GM12878 (cell line): ENCODE measurements around the gene PPM1A. TPM values are rescaled to one million over a fixed set of nuclear protein-coding genes. Genes with fewer than 3 reads are reported as not detected.

Experiments
- ATAC-seq: fragments of 200-7000 bp; cut with Tn5 transposase; 3 replicates; pipeline ENCODE4 v1.9.1; 2020; ENCODE audit warnings: mild to moderate bottlenecking, moderate library complexity
- BruUV-seq: library from RNA; stranded (reverse); fragments of 400-500 nt; replicated peaks from 2 replicates; lab custom pipeline; 2021; lab: Mats Ljungman, UMichigan
- CTCF ChIA-PET: fragments of 300-600 bp; sonication (Branson Sonifier 250); formaldehyde crosslinking; extraction: SDS; loops from one replicate; lab custom pipeline; 2021; ENCODE audit warnings: inconsistent platforms; lab: Yijun Ruan, JAX
- POLR2A ChIA-PET: fragments of 350-600 bp; formaldehyde crosslinking; extraction: SDS; loops from one replicate; lab custom pipeline; 2021; ENCODE audit warnings: inconsistent platforms; lab: Charles Lee
- RAD21 ChIA-PET: fragments of 300-600 bp; sonication (Branson Sonifier 250); formaldehyde crosslinking; loops from one replicate; lab custom pipeline; 2023; ENCODE audit warnings: antibody characterized with exemption; ENCODE audit not compliant: unreplicated experiment; lab: Charles Lee
- SMC1A ChIA-PET: fragments of 300-600 bp; sonication (Branson Sonifier 250); formaldehyde crosslinking; loops from one replicate; lab custom pipeline; 2023; ENCODE audit not compliant: unreplicated experiment, uncharacterized antibody; lab: Charles Lee
- DNase-seq: peaks from one replicate; pipeline ENCODE4 v3.0.0-alpha.2; 2011; ENCODE audit warnings: low read depth, low spot score
- FAIRE-seq: peaks from 3 replicates; lab custom pipeline; 2011; peaks lifted over from hg19 to GRCh38; lab: Jason Lieb, UNC
- H2AFZ ChIP-seq: 2 replicates; pipeline ENCODE4 v1.6.0; 2011; ENCODE audit warnings: low read depth, low read length, control low read depth; ENCODE audit not compliant: control insufficient read depth
- H3K27ac ChIP-seq: 2 replicates; pipeline ENCODE4 v1.5.1; 2011; ENCODE audit warnings: control low read depth; ENCODE audit not compliant: control insufficient read depth, insufficient read depth
- H3K27me3 ChIP-seq, 2 experiments: replicated peaks in 1 of 2; 2 replicates each; pipeline versions ENCODE4 v1.6.0 to v1.6.1; 2011; ENCODE audit warnings: low read length in 1 of 2; ENCODE audit not compliant: control insufficient read depth in 2 of 2, insufficient read depth in 2 of 2
- H3K36me3 ChIP-seq, 2 experiments: 2 replicates each; pipeline ENCODE4 v1.5.1; 2011; ENCODE audit warnings: low read length in 1 of 2; ENCODE audit not compliant: control insufficient read depth in 2 of 2, insufficient read depth in 2 of 2
- H3K4me1 ChIP-seq: 2 replicates; pipeline ENCODE4 v1.6.1; 2011; ENCODE audit warnings: mild to moderate bottlenecking, low read length, moderate library complexity, mixed read lengths; ENCODE audit not compliant: control insufficient read depth, insufficient read depth
- H3K4me2 ChIP-seq: 2 replicates; pipeline ENCODE4 v1.6.0; 2011; ENCODE audit warnings: control low read depth; ENCODE audit not compliant: control insufficient read depth, insufficient read depth
- H3K4me3 ChIP-seq: fragments of 200-600 bp; sonication (generic); 2 replicates; pipeline ENCODE4 v1.5.1; 2016
- H3K79me2 ChIP-seq: 2 replicates; pipeline ENCODE4 v1.6.0; 2011; ENCODE audit warnings: low read length; ENCODE audit not compliant: control insufficient read depth, insufficient read depth
- H3K9ac ChIP-seq: 2 replicates; pipeline ENCODE4 v1.8.0; 2011; ENCODE audit warnings: low read length, control low read depth, mixed read lengths; ENCODE audit not compliant: control insufficient read depth, insufficient read depth
- H3K9me3 ChIP-seq: replicated peaks from 3 replicates; pipeline ENCODE4 v1.5.1; 2011; ENCODE audit warnings: mild to moderate bottlenecking, low read length; ENCODE audit not compliant: control insufficient read depth, insufficient read depth
- H4K20me1 ChIP-seq: 2 replicates; pipeline ENCODE4 v1.6.0; 2011; ENCODE audit not compliant: control insufficient read depth, insufficient read depth
- CBFB ChIP-seq: IDR thresholded peaks from 2 replicates; pipeline ENCODE4 v1.6.1; 2016; ENCODE audit warnings: antibody characterized with exemption, low read depth
- CREB1 ChIP-seq: IDR thresholded peaks from 2 replicates; pipeline ENCODE4 v1.6.1; 2012; ENCODE audit warnings: low read depth, mild to moderate bottlenecking, inconsistent platforms
- CREM ChIP-seq: IDR thresholded peaks from 2 replicates; pipeline ENCODE4 v1.6.1; 2014; ENCODE audit warnings: antibody characterized with exemption, low read depth
- EGR1 ChIP-seq, 2 experiments: IDR thresholded peaks; 1 replicate in 1 of 2; 2 replicates in 1 of 2; pipeline ENCODE4 v1.6.1; 2011 to 2012; ENCODE audit warnings: low read depth in 2 of 2, low read length in 2 of 2, borderline replicate concordance in 1 of 2, mild to moderate bottlenecking in 1 of 2, moderate library complexity in 1 of 2
- GABPA ChIP-seq: IDR thresholded peaks from 2 replicates; pipeline ENCODE4 v1.6.1; 2014; ENCODE audit warnings: antibody characterized with exemption, low read depth, mild to moderate bottlenecking, inconsistent platforms
- HDAC6 ChIP-seq: fragments of 200-600 bp; sonication (generic); IDR thresholded peaks from one replicate; pipeline ENCODE4 v1.8.0; 2017; ENCODE audit warnings: antibody characterized with exemption; ENCODE audit not compliant: unreplicated experiment
- MXI1 ChIP-seq: fragments of 150-350 bp; IDR thresholded peaks from 2 replicates; pipeline ENCODE4 v1.6.1; 2011; ENCODE audit warnings: low read depth, mild to moderate bottlenecking, inconsistent platforms, low read length, improper control_type of control experiment
- MYC ChIP-seq: IDR thresholded peaks from 2 replicates; pipeline ENCODE4 v1.6.1; 2011; ENCODE audit warnings: mild to moderate bottlenecking, low read length, moderate library complexity, inconsistent platforms; ENCODE audit not compliant: insufficient read depth, insufficient replicate concordance, insufficient read length, severe bottlenecking
- NFYA ChIP-seq: IDR thresholded peaks from 2 replicates; pipeline ENCODE4 v1.6.1; 2011; ENCODE audit warnings: low read depth, mild to moderate bottlenecking, low read length, improper control_type of control experiment, borderline replicate concordance
- NR2F1 ChIP-seq: fragments of 450-650 bp; conservative IDR thresholded peaks from 2 replicates; pipeline ENCODE4 v1.6.1; 2017; ENCODE audit warnings: mild to moderate bottlenecking
- PAX5 ChIP-seq: IDR thresholded peaks from 2 replicates; pipeline ENCODE4 v1.6.1; 2011; ENCODE audit warnings: low read depth, low read length, borderline replicate concordance
- PAX8 ChIP-seq: fragments of 450-650 bp; IDR thresholded peaks from 2 replicates; pipeline ENCODE4 v1.6.1; 2017; ENCODE audit warnings: mild to moderate bottlenecking, moderate library complexity
- RELB ChIP-seq: fragments of 450-650 bp; IDR thresholded peaks from 2 replicates; pipeline ENCODE4 v1.6.1; 2017; ENCODE audit warnings: low read depth, mild to moderate bottlenecking, moderate library complexity
- SIN3A ChIP-seq: IDR thresholded peaks from 2 replicates; pipeline ENCODE4 v1.6.1; 2012; ENCODE audit warnings: low read depth, low read length, improper control_type of control experiment
- SIX5 ChIP-seq: IDR thresholded peaks from 2 replicates; pipeline ENCODE4 v1.6.1; 2011; ENCODE audit warnings: mild to moderate bottlenecking, low read depth, low read length, moderate library complexity; ENCODE audit not compliant: severe bottlenecking
- SREBF2 ChIP-seq: IDR thresholded peaks from 2 replicates; pipeline ENCODE4 v1.6.1; 2012; ENCODE audit warnings: mild to moderate bottlenecking, low read length
- SUPT20H ChIP-seq: IDR thresholded peaks from 2 replicates; pipeline ENCODE4 v1.6.1; 2011; ENCODE audit warnings: low read depth, mild to moderate bottlenecking, low read length, moderate library complexity, borderline replicate concordance; ENCODE audit not compliant: control insufficient read depth
- TAF1 ChIP-seq: IDR thresholded peaks from 2 replicates; pipeline ENCODE4 v1.6.1; 2011; ENCODE audit warnings: mild to moderate bottlenecking, low read depth, low read length, borderline replicate concordance
- YY1 ChIP-seq: IDR thresholded peaks from 2 replicates; pipeline ENCODE4 v1.6.1; 2011; ENCODE audit warnings: low read depth, mild to moderate bottlenecking, low read length
- ZNF274 ChIP-seq: IDR thresholded peaks from one replicate; pipeline ENCODE4 v1.8.0; 2011; ENCODE audit not compliant: insufficient read length, insufficient read depth
- WGBS: methylation state at CpG from one replicate; pipeline ENCODE4 v1.1.6; 2016; ENCODE audit warnings: low lambda C conversion rate; ENCODE audit not compliant: insufficient replicate concordance, insufficient coverage; ENCODE audit errors: missing lambda C conversion rate; 5-methylcytosine and 5-hydroxymethylcytosine counted together
- in situ Hi-C: fragments of 300-500 bp; cut with MboI; formaldehyde crosslinking; loops from 9 replicates; pipeline ENCODE4 v1.14.3; 2018; ENCODE audit warnings: mixed read lengths
- intact Hi-C: fragments of 100-400 bp; cut with micrococcal nuclease; formaldehyde crosslinking; loops from one replicate; pipeline ENCODE4 v1.14.2; 2022; ENCODE audit not compliant: unreplicated experiment
- polyA plus RNA-seq, 11 experiments: library from polyadenylated mRNA; depleted of rRNA in 4 of 11; unstranded in 6 of 11; stranded (reverse) in 5 of 11; fragments of >200 nt; fragmentation: Nextera tagmentation in 4 of 11; fragmentation: Illumina TruSeq in 1 of 11; extraction: Ambion mirVana in 4 of 11; extraction: Trizol in 1 of 11; gene quantifications; 1 replicate in 1 of 11; 2 replicates in 10 of 11; pipeline versions ENCODE4 v1.2.1 to v1.2.3, GENCODE V29; 2011 to 2016; ENCODE audit warnings: inconsistent platforms in 2 of 11, missing spikeins in 2 of 11, low read depth in 1 of 11
- total RNA-seq, 4 experiments: library from RNA; depleted of rRNA in 3 of 4; stranded (reverse); fragments of >200 nt in 3 of 4; fragmentation: Illumina TruSeq in 1 of 4; extraction: Trizol in 1 of 4; gene quantifications; 2 replicates each; pipeline versions ENCODE4 v1.2.1 to v1.2.3, GENCODE V29; 2013 to 2021
- TF ChIP-seq, protein P1 (sequence below): IDR thresholded peaks from 2 replicates; pipeline ENCODE4 v1.6.1; 2012; ENCODE audit warnings: low read length, inconsistent platforms

Gene PPM1A
- total and polyA plus RNA-seq, 10 of the 15 experiments (the other 5 are each of a cell fraction or from before 2014, with no cell fraction given): 16.8 to 124 (median 47.0) TPM

- FAIRE-seq: peak; percentile 90
- ChIA-PET RAD21 (interaction anchor here (0.6 to 17.9 kb wide), 20 partner anchors 8 to 309 kb away, joined by 3 to 446 read pairs (median 5); partner anchors contain the start of gene DHRS7), POLR2A (interaction anchor here (0.6 to 5.7 kb wide), 19 partner anchors 10 to 1194 kb away, joined by 3 to 251 read pairs (median 6); partner anchors contain the start of gene PCNX4), SMC1A (interaction anchor here (0.7 to 7.5 kb wide), 22 partner anchors 9 to 182 kb away, joined by 3 to 117 read pairs (median 6); no protein-coding TSS in a partner anchor), CTCF (interaction anchor here (0.7 to 4.7 kb wide), 13 partner anchors 18 to 314 kb away, joined by 3 to 38 read pairs (median 6); no protein-coding TSS in a partner anchor)
- H3K27me3 ChIP-seq: no peaks in the 10 kb centered on the region
- DNase-seq: peak; percentile 84
- peak overlapping the region; percentile 100 for H3K27ac ChIP-seq
- H3K9ac ChIP-seq: peak overlapping the region; percentile 94
- H3K36me3 ChIP-seq: no peaks in the 10 kb centered on the region; a peak in 1 of 4 replicates
- peak overlapping the region; percentile 89 for H3K4me2 ChIP-seq
- BruUV-seq: no TSS peak
- H2AFZ ChIP-seq: peak overlapping the region; percentile 76
- H3K79me2 ChIP-seq: peaks cover 44% of the 10 kb centered on the region
- no peaks in the 10 kb centered on the region; the same call in 2 of the 3 replicates for H3K9me3 ChIP-seq
- WGBS: under 1% methylated on average over 27 of the region's 27 CpGs
- no peaks in the 10 kb centered on the region for H4K20me1 ChIP-seq
- peak; percentile 79 for ATAC-seq
- in situ Hi-C loops (no loop called here), intact Hi-C loops (loop anchor here (1.0 to 2.0 kb wide), 3 partner anchors 36 to 155 kb away; no protein-coding TSS in a partner anchor)
- peak overlapping the region; percentile 73 for H3K4me3 ChIP-seq
- peaks cover 13% of the 10 kb centered on the region for H3K4me1 ChIP-seq
- peak; percentile 52 for TF ChIP-seq CREB1
- 0 out of 2 replicates have a peak, but pooled peaks have one; percentile 23 for TF ChIP-seq NR2F1
- peak; percentile 64; the same call in 1 of the 2 replicates for TF ChIP-seq RELB
- TF ChIP-seq MXI1: peak; percentile 73
- no peak for TF ChIP-seq GABPA
- TF ChIP-seq SUPT20H: no peak
- peak in 1 of 2 experiments; percentile 18; a peak in 1 of 3 replicates for TF ChIP-seq EGR1 (IDR thresholded peaks at IDR 0.05; ENCODE audit: borderline replicate concordance in 1 of 2, low read depth in 2 of 2, low read length in 2 of 2)
- TF ChIP-seq MYC: peak; percentile 47
- peak; percentile 18; the same call in 1 of the 2 replicates for TF ChIP-seq CBFB
- TF ChIP-seq SREBF2: no peak
- peak; percentile 34; the same call in 1 of the 2 replicates for TF ChIP-seq SIN3A
- TF ChIP-seq SIX5: no peak
- TF ChIP-seq TAF1: no peak
- TF ChIP-seq NFYA: no peak; the same call in 1 of the 2 replicates
- no peak for TF ChIP-seq ZNF274
- TF ChIP-seq, protein P1, sequence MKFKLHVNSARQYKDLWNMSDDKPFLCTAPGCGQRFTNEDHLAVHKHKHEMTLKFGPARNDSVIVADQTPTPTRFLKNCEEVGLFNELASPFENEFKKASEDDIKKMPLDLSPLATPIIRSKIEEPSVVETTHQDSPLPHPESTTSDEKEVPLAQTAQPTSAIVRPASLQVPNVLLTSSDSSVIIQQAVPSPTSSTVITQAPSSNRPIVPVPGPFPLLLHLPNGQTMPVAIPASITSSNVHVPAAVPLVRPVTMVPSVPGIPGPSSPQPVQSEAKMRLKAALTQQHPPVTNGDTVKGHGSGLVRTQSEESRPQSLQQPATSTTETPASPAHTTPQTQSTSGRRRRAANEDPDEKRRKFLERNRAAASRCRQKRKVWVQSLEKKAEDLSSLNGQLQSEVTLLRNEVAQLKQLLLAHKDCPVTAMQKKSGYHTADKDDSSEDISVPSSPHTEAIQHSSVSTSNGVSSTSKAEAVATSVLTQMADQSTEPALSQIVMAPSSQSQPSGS: peak; percentile 84
- no peak for TF ChIP-seq PAX8
- TF ChIP-seq CREM: peak; percentile 40
- no peak for TF ChIP-seq HDAC6
- 0 out of 2 replicates have a peak, but pooled peaks have one; percentile 31 for TF ChIP-seq PAX5
- no peak for TF ChIP-seq YY1
These were observed 876 bp upstream of the PPM1A start for GRCh38 chr14:60247994-60248696.
